HEK293T (cell line): ENCODE measurements around the gene LRBA.

ENCODE experiments used
- CTCF ChIA-PET: fragments of 350-600 bp; formaldehyde crosslinking; extraction: SDS; loops from one replicate; lab custom pipeline; 2021; ENCODE audit warnings: antibody characterized with exemption, inconsistent platforms; lab: Yijun Ruan, JAX
- POLR2A ChIA-PET: fragments of 350-600 bp; formaldehyde crosslinking; extraction: SDS; loops from one replicate; lab custom pipeline; 2020; ENCODE audit warnings: antibody characterized with exemption, inconsistent platforms; lab: Yijun Ruan, JAX
- DNase-seq: peaks from one replicate; pipeline ENCODE4 v3.0.0; 2012; ENCODE audit warnings: mixed read lengths; ENCODE audit errors: extremely low spot score
- ARNT ChIP-seq: fragments of 450-650 bp; IDR thresholded peaks from 2 replicates; pipeline ENCODE4 v1.6.1; 2017; ENCODE audit warnings: mild to moderate bottlenecking
- BHLHE40 ChIP-seq: fragments of 450-650 bp; IDR thresholded peaks from 2 replicates; pipeline ENCODE4 v1.6.1; 2016; ENCODE audit warnings: mild to moderate bottlenecking, moderate library complexity, borderline replicate concordance
- CTBP1 ChIP-seq: fragments of 450-650 bp; IDR thresholded peaks from 2 replicates; pipeline ENCODE4 v1.6.1; 2016; ENCODE audit warnings: borderline replicate concordance
- ELF4 ChIP-seq: fragments of 450-650 bp; IDR thresholded peaks from 2 replicates; pipeline ENCODE4 v1.6.1; 2017; ENCODE audit warnings: antibody characterized with exemption
- FOXA1 ChIP-seq: fragments of 450-650 bp; IDR thresholded peaks from 2 replicates; pipeline ENCODE4 v1.6.1; 2016; ENCODE audit warnings: mild to moderate bottlenecking
- FOXK2 ChIP-seq: fragments of 450-650 bp; IDR thresholded peaks from 2 replicates; pipeline ENCODE4 v1.6.1; 2016; ENCODE audit warnings: mild to moderate bottlenecking
- FOXM1 ChIP-seq: fragments of 450-650 bp; IDR thresholded peaks from 2 replicates; pipeline ENCODE4 v1.6.1; 2017; ENCODE audit warnings: mild to moderate bottlenecking, borderline replicate concordance
- HDGF ChIP-seq: fragments of 450-650 bp; IDR thresholded peaks from 2 replicates; pipeline ENCODE4 v1.6.1; 2017; ENCODE audit warnings: antibody characterized with exemption, borderline replicate concordance
- L3MBTL2 ChIP-seq: fragments of 450-650 bp; conservative IDR thresholded peaks from 2 replicates; pipeline ENCODE4 v1.6.1; 2016; ENCODE audit warnings: mild to moderate bottlenecking
- LEF1 ChIP-seq: fragments of 450-650 bp; IDR thresholded peaks from 2 replicates; pipeline ENCODE4 v1.6.1; 2017; ENCODE audit warnings: mild to moderate bottlenecking, borderline replicate concordance
- NFRKB ChIP-seq: fragments of 450-650 bp; IDR thresholded peaks from 2 replicates; pipeline ENCODE4 v1.6.1; 2016; ENCODE audit warnings: mild to moderate bottlenecking, moderate library complexity
- PKNOX1 ChIP-seq: fragments of 450-650 bp; IDR thresholded peaks from 2 replicates; pipeline ENCODE4 v1.6.1; 2016
- SP1 ChIP-seq: fragments of 450-650 bp; IDR thresholded peaks from 2 replicates; pipeline ENCODE4 v1.6.1; 2017
- SUZ12 ChIP-seq: fragments of 450-650 bp; IDR thresholded peaks from 2 replicates; pipeline ENCODE4 v1.6.1; 2016; ENCODE audit warnings: mild to moderate bottlenecking
- TARDBP ChIP-seq: fragments of 450-650 bp; IDR thresholded peaks from 2 replicates; pipeline ENCODE4 v1.6.1; 2016
- ZNF384 ChIP-seq: fragments of 450-650 bp; IDR thresholded peaks from 2 replicates; pipeline ENCODE4 v1.6.1; 2016

The LRBA gene

GRCh38 chr4:150903603-150904002 lies 111.5 kb downstream of the LRBA start:
- ChIA-PET POLR2A (interaction anchor here (0.9 kb wide), 1 partner anchor 11 kb away, joined by 3 read pairs; no protein-coding TSS in a partner anchor), CTCF (no interaction called here)
- DNase-seq, result no peak
- TF ChIP-seq HDGF (no peak), NFRKB (no peak), PKNOX1 (no peak), BHLHE40 (no peak), FOXA1 (no peak)

- no peak for TF ChIP-seq L3MBTL2
- TF ChIP-seq HDGF, result no peak
- TF ChIP-seq NFRKB, result no peak
- no peak for TF ChIP-seq FOXM1
- TF ChIP-seq SP1, result no peak
- no peak for TF ChIP-seq ARNT
- TF ChIP-seq CTBP1, result no peak
- no peak for TF ChIP-seq BHLHE40
- no peak for DNase-seq
- ChIA-PET POLR2A (no interaction called here), CTCF (no interaction called here)
Measured at GRCh38 chr4:150896497-150896896, 118.6 kb downstream of the LRBA start.

GRCh38 chr4:150890246-150890645 lies 124.8 kb downstream of the LRBA start:
- ChIA-PET POLR2A (no interaction called here), CTCF (no interaction called here)
- TF ChIP-seq TARDBP (no peak), L3MBTL2 (no peak), ZNF384 (no peak), SP1 (no peak)
- DNase-seq, result no peak

- TF ChIP-seq FOXA1 (no peak), BHLHE40 (no peak), LEF1 (no peak), SP1 (no peak), FOXK2 (no peak), PKNOX1 (no peak), TARDBP (no peak), ZNF384 (no peak), ELF4 (no peak)
- ChIA-PET POLR2A (no interaction called here), CTCF (no interaction called here)
- DNase-seq, result no peak
Measured at GRCh38 chr4:150889306-150889705, 125.8 kb downstream of the LRBA start.

GRCh38 chr4:150888625-150889024 lies 126.5 kb downstream of the LRBA start:
- CTCF ChIA-PET, result no interaction called here
- no peak for TF ChIP-seq FOXM1
- no peak for TF ChIP-seq ZNF384
- no peak for TF ChIP-seq SUZ12
- no peak for TF ChIP-seq BHLHE40
- no peak for TF ChIP-seq PKNOX1
- TF ChIP-seq ARNT, result no peak
- no peak for TF ChIP-seq LEF1
- TF ChIP-seq L3MBTL2, result no peak
- no peak for TF ChIP-seq NFRKB
- no peak for TF ChIP-seq FOXA1
- no peak for TF ChIP-seq HDGF
- TF ChIP-seq FOXK2, result no peak
- TF ChIP-seq SP1, result no peak
- TF ChIP-seq ELF4, result no peak
- TF ChIP-seq TARDBP, result no peak
- TF ChIP-seq CTBP1, result no peak
- POLR2A ChIA-PET, result no interaction called here
- DNase-seq, result no peak

- POLR2A ChIA-PET, result no interaction called here
- CTCF ChIA-PET, result interaction anchor here (0.7 kb wide), 1 partner anchor 55 kb away, joined by 3 read pairs; no protein-coding TSS in a partner anchor
- TF ChIP-seq FOXK2 (no peak), PKNOX1 (no peak), LEF1 (no peak), BHLHE40 (no peak), SP1 (no peak), FOXM1 (no peak), TARDBP (no peak), CTBP1 (no peak), HDGF (no peak), NFRKB (no peak), ELF4 (no peak), ARNT (no peak), L3MBTL2 (no peak)
- no peak for DNase-seq
Measured at GRCh38 chr4:150888217-150888616, 126.9 kb downstream of the LRBA start.

GRCh38 chr4:150886597-150886996 lies 128.5 kb downstream of the LRBA start:
- POLR2A ChIA-PET, result no interaction called here
- DNase-seq, result no peak
- CTCF ChIA-PET, result no interaction called here
- no peak for TF ChIP-seq LEF1
- no peak for TF ChIP-seq ELF4
- no peak for TF ChIP-seq ZNF384
- TF ChIP-seq SUZ12, result no peak
- no peak for TF ChIP-seq L3MBTL2
- no peak for TF ChIP-seq BHLHE40
